NCI-H1092 treated with DMSO at 0.1 percent for 48 hours (cell line): Measurements from ENCODE around the gene OAF.
"Not testable (repeated sequence)": the region's sequence is repeated elsewhere in the genome, so short reads cannot be mapped to it uniquely, and the experiment has no call there.

Experiments used
- DNase-seq: peaks from one replicate; lab custom pipeline; 2025; lab: John Stamatoyannopoulos, UW

OAF gene

DNA sequence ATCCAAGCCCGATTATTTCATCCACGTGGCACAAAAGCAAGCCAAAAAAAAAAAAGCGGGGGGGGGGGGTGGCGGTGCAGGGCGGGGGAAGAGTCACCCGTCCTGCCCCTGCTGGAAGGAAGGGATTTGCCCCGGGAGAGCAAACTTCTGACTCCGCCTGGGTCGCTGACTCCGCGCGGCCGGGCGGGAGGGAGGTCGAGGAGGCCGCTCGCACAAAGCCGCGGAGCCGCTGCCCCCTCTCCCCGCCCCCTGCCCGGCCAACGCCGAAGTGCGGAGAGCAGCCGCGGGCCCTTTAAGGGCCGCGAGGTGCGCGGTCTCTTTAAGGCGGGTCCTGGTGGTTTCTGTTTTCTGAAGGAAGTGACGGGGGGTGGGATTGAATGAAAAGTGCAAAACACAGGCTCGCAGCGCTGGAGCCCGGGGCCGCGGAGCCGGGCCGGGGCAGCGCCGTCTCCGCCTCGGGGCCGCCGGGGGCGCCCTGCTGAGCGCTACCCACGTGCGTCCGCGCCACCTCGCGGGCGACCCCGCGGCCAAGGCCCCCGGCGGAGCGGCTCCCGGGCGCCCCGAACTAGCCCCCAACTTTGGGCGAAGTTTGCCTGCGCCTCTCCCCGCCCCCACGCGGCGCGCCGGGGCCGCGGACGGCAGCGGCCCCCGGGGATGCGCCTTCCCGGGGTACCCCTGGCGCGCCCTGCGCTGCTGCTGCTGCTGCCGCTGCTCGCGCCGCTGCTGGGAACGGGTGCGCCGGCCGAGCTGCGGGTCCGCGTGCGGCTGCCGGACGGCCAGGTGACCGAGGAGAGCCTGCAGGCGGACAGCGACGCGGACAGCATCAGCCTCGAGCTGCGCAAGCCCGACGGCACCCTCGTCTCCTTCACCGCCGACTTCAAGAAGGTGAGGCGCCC is at the start of gene OAF:
Gene OAF, plus strand, starts transcription at position 407 of the 896 bp plus-strand sequence. Its CDS starts 248 bp downstream, at position 655.
- peak; percentile 34 for DNase-seq

DNA sequence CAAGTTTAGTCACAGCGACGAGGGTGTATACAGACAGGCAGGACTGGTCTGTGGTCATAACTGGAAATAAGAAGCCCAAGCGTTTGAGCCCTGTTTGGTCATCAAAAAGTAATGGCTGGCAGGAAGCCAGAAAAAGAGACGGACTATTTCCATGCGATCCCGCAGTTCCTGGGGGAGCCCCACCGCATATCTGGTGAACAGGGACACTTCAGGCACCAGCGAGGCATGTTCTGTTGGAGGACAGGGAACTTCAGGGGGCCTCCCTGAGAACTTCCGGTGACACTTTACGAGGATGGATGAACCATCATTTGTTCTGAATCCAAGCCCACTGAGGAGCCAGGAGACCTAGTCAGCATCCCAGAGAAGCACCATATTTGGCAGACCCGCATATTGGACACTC is 43.2 kb upstream of the OAF start:
- DNase-seq = no peak

DNA sequence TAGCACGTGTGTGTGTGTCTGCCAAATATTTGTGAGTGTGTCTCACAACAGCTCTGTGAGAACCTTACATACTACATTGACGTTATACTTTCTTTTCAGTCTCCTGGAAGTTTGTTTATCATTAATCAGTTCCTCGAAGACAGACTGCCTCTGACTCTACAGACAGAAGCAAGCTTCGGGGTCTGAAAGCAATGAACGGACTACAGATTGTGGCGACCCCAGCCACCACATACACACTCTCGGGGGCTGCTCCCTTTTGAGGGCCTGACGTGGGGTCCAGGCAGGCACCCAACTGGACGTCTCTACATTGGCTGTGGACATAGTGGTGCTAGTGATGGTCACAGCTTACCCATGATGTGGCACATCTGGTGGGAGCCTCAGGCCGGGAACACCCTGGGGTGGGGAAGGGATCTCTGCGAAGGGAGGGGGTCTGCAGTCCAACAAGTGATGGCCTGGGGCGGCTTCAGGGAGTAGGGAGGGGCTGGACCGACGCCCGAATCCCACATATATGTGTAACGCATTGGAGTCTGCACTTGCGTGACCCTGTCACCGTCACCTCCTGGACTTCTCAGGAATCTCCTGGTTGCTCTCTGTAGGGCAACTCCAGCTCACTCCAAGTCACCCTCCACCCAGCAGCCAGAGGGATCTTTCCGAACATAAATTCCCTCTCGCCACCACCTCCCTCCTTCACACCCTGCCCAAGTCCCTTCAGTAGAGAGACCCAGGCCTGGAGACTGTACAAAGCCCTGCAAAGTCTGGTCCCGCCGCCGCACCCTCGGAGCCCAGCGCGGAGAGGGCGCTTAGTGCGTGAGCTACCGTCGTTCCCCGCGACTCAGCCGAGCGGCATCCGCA is 42.5 kb upstream of the OAF start:
- DNase-seq = no peak

DNA sequence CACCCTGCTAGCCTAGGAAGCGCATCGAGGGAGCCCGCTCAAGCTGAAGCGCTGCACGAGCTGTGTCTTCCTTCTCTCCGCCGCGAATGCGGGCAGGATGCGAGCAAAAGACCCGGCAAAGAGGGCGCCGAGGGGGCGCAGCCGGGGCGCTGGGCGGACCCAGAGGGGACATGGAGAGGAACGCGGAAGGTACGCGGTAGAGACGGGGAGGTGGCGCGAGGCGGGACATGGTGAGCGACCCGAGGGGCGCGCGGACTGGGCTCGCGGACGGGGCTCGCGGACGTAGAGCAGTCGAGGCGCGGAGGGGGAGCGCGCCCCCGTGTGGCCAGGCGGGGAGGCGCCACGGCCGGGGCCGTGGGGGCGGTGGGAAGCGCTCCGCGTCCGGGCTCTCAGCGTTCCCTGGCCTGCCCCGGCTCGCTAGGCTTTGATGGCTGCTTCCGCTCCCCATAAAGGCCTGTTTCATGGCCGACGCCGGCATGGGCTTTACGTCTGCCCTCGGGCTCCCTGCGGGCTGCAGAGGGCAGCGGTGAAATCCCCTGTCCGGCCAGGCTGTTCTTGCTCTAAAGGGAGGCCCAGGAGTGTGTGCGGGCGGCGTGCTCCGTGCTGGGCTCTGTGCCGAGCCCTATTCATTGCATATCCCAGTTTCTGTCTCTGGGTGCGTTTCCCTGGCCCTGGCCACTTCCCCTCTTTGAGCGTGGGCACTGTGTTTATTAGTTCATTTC is 41.7 kb upstream of the OAF start:
- peak; percentile 78 for DNase-seq

DNA sequence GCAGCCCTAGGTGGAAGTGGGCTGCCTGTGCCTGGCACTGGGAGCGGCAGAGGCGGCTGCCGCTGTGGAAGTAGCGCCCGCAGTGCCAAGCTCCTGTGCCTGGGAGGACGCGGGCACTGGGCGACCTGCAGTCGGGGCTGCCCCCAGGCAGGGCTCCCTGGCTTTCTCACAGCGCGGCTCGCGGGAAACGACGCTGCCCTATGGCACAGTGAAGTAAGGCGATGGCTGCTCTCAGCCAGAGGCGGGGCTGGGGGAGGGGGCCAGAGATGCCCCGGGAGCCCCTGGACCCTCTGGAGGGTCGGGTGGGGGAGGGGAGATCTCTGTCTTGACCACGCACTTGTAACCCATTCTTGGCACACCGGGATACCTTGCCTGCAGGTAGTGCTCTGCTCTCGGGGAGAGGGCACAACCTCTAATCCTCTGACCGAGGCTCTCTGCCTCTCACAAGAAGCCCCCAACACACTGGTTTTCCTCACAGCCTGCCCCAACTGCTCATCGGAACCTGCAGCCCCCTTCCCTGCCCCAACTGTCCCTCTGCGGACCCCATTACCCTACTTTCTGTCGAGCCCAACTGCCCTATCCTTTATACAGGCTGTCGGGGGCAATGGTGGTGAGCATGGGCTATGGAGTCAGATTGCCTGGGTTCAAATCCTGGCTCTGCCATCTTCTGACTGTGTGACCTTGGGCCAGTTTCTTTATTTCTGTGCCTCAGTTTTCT is 40.7 kb upstream of the OAF start:
- DNase-seq = no peak

DNA sequence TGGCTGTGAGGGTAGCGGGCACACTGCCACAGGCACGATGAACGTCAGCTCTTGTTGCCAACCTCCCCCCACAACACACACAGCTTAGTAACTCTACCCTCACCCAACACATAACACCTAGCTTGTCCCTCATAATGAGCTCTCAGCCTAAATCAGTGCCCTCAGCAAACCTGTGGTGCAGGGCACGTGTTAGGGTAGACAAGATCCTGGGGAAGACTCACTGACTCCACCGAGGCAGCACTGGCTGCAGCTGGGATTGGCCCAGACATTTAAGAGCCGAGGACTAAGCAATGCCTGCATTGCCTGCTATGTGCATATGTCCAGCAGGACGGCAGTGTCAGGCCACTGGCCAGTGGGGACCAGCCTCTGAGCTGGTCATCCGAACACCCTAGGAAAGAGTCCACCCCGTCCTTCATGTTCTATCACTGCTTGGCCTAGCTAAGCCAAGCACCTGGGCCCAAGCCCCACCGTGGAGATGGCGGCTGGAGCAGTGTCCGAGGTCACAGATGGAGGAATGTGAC is 40.0 kb upstream of the OAF start:
- no peak for DNase-seq

DNA sequence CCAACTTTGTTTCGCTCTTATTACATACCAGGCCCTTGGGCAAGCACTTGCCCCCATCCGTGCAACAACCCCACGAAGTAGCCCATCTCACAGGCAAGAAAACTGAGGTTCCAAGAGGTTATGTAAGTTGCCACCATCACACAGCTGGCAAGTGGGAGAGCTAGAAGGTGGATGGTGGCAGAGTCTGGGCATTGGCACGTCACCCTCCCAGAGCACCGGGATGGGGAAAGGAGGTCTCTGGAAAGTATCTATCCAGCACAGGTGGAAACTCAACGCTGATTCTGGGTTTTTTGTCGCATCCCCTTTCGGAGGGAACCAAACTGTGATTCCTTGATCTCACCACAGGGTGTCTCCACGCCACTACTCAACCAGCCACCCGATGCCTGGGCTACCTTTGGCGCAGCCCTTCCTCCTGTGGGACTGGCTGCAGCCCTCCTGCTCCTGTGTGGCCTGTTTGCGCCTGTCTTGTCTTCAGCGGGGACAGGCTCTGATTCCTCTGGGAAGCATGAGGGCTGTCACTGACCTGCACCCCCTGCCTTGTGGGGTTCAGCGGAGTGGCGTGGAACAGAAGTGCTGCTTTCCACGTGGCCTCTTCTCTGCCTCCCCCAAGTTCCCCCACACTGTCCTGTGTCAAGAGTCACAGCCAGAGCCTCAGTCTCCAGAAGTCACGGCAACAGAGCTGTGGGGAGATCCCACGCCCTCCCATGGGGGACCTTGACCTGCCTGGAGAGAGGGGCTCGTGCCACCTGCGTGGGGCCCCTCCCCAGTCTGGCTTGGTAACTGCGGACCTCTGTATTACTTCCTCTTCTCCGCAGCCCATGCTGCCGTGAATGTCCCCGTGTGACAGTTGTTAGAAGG is 38.5 kb upstream of the OAF start:
- DNase-seq = peak; percentile 72

DNA sequence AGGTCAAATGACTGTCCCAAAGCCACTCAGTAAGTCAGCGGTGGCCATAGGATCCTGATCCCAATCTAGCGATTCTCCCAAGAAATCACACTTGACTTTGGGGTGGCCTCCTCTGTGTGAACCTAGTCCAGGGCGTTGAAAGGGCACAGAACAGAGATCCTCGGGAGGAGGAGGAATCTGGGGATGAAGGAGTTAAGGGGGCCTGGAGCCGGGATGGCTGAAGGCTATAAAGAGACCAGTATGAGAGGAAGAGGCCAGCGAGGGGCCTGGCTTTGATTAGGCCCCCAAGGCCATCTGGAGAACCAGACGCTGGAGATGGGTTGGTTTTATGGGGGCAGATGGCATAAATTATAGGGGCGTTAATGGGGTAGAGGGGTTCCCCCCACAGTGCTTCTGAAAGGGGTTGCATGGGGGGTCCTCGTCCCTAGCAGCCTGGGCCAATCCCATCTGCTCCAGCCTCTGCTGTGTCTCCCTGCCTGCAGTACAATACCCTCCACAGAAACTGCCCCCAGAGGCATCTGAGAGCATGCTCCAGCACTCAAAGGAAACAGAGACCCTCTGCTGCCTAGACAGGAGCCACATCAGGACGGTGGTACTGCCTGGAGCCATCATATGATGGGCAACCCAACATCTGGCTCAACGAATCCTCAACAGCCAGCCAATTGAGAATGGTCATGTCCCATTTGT is 37.7 kb upstream of the OAF start:
- DNase-seq = no peak

DNA sequence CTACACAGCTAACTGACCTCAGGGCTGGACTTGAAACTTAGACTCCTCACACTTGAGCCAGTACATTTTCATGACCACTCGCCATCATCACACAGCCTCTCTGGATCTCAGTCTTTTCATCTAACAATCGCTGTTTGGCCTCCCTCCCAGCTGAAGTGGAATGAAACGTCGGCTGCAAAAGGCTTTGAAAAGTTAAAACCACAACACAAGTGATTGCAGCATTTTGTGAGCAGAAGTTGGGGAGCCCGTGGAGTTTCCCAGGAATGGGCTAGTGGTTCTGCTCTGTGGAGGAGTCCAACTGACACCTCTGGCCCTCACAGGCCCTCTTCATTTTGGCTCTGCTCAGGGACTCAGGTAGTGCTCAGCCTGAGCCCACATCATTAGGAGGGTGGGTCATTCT is 37.0 kb upstream of the OAF start:
- no peak for DNase-seq

DNA sequence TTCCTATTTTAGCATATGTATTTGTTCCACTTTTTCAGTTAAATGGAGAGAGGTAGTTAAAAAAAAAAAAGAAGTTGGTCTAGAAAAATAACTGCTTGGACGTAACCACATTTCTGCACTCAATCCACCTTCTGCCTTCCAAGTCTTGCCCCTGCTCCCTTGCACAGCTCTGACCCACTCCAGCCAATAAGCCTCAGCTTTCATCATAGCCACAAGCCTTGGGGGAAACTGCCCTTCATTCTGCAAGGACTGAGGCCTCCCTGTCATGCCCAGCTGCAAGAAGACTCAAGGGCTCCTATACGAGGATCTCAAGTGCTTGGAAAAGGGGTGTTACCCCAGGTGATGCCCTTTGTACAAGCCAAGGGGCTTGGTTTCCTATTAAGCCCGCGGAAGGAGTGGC is 36.0 kb upstream of the OAF start:
- DNase-seq = no peak

DNA sequence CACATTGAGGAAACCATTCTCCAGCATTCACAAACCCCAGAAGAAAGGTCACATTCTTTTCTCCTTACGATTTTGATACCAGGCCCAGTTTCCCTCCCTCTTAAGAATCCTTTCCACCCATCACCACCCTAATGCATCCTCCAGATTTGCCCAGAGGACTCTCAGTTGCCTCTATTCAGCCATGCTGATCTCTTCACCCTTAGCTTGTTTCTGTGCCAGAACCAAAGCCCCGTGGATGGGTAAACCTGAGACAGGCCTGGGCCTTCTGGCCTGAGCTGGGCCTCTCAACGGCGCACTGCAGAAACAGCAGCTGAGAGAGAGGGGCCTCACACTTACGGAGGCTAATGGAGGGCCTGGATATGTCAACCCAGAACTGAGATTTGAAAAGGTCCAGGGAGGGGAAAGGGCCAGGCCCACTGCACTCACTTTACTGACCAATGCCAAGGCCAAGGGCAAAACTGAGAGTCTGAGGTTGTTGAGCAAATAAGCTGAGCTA is 32.2 kb upstream of the OAF start:
- no peak for DNase-seq

DNA sequence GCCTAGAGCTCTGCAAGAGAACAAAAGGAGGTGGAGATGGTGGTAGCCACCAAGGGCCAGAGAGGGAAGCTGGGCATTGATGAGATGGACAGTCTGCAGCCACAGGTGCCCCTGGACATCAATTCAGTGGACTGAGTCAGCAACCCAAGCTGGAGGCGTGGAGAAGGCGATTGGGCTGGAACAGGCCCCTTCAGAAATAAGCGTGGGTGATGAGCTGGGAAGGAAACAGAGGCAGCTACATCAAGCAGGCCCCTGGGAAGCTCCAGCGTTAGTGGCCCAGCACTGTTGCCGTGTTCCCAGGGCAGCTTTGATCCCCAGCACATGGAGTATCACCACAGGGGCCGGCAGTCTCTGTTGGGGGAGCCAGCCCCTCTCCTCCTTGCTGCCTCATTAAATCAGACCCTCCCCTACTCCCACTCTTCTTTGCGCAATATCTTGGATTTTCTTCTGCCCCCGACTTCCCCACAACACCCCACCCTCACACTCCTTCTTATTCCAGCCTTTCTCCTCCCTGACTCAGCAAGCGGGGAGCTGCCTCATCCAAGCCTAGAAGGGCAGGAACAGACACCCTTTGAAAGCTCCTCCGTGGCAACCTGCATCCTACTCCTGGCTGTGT is 31.7 kb upstream of the OAF start:
- DNase-seq = no peak

DNA sequence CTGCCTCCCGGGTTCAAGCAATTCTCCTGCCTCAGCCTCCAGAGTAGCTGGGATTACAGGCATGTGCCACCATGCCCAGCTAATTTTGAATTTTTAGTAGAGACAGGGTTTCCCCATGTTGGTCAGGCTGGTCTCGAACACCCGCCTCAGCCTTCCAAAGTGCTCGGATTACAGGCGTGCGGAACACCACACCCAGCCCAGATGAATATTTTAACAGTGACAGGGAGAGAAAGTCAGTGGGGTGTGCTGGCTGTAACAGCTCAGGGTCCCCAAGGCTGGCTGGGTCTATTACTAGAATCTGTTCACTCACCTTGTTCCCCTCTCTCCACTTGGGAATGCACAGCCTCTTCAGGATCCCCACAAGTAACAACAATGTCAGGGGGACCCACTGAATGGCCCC is 30.8 kb upstream of the OAF start:
- not testable (repeated sequence) for DNase-seq

DNA sequence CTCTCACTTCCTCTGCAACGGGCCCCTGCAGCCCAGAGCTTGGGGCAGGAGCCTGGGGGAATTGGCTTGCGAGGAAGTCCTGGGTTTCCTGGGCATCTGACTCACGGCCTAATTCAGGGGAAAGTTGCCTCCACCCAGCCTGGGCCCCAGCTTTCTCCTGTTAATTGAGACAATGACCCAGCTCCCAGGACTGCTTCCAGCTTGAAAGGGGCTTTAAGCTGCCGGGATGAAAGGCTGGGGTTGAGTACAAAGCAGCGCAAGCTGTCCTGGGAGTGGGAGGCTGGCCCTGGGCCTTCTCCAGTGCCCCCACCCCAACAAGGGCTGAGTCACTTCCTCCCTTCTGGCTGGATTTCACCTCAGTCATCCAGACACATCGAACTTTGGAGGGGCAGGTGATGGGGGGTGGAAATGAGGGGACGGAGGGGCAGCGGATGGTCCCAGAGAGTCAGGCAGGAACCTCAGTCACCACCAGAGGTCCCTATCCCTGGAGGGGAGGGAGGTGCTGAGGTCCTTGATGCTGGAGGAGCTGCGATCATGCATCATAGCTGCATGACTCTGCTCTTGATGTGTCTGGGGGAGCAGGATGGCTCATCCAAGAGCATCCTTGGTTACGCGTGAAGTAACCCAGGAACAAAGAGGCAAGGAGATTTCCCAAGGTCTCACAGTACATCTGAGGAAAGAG is 30.1 kb upstream of the OAF start:
- DNase-seq = no peak

DNA sequence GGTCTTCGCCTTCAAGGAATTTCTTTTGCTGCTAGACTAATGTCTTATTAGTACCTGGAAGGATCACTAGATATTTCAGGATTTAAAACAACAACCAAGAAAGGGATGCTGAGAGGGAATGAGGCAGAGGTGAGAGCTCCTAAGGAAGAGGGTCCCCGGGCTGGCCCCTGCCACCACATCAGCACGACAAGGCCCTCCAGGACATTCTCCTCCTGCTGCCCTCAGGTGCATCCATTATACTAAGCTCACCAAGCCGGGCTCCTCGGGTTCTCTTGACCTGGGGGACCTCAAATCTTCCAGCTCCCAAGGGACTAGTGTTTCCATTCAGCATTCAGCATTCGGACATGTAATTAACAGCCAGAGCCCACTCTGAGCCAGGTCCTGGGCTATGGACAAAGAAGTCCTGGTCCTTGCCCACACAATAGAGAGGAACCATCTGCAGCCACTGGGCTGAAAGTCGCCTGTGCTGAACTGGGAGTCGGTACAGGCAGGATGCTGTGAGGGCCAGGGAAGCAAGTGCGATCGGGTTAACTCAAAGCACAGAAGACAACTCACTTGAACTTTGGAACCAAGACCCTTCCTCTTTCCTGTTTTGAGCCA is 29.4 kb upstream of the OAF start:
- no peak for DNase-seq

DNA sequence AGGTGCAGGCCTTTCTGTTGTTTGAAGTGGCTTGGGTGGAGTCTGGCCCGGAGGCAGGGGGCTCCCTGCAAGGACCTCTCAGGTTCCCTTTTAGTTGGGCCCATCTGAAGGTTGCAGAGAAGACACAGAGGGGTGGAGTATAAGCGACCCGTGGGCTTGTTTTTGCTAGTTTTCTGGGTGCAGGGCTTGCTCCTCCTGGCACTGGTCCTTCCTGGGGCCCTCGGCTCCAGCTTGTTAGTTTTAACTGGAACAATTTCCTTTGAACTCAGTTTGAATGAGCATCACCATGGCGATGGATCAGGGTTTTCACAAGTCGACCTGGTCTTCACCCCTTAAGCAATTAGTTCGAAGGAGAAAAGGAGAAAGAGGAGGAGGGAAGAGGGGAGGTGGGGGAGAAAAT is 28.5 kb upstream of the OAF start:
- DNase-seq = no peak

DNA sequence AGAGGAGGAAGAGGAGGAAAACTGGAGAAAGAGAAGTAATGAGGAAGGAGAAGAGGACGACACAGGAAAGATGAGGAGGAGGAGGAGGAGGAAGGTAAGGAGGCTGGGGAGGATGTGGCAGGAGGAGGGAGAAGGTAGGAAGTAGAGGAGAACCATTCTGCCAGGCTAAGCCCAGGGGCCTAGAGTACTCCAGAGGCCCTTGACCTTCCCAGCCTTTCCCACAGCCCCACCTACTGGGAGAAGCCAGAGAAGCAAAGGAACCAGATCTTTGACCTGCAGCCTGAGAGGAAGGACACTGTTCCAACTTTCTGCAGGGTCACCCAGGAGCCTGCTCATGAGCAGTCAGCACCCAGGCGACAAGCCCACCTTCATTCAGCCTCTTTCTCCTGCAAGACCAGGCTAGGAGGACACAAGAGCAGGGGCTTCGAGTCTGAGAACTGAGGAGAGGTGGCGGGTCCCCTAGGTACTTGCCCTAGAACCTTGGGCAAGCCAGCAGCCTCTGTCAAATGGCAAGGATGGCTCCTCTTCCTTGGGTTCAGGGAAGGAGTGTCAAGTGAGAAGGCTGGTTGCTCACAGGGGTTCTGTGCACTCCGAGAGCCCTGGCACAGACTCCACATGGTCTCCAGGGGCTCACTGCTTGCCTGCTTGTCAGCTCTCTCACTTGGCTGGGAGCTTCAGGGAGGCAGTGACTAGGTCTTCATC is 27.9 kb upstream of the OAF start:
- peak; percentile 31 for DNase-seq

DNA sequence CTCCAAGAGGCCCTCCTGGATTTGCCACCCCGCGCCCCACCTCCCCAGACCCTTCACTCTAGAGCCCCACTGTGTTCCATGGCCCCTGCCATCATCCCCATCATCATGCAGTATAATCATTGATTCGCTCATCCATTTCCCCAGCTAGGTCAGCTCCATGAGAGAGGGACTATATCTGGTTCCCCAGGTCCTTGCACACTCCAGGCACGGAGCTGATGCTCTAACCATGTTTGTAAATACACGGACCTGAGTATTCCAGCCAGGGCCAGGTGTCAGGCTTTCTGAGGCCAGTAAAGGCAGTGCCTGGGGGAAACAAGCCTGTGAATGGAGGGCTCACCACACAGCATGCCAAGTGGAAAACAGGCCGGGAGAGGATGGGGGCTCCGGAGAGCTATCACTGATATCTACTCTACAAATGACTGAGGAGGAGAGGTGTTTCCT is 27.1 kb upstream of the OAF start:
- no peak for DNase-seq
